HG02642 (cell line): ENCODE measurements around the gene KRTAP5-11.
"Not testable (repeated sequence)": the region's sequence is repeated elsewhere in the genome, so short reads cannot be mapped to it uniquely, and the experiment has no call there.

ENCODE experiments used
- ATAC-seq: cut with Tn5 transposase; IDR thresholded peaks from one replicate; pipeline ENCODE4 v1.9.1; 2021; ENCODE audit warnings: mild to moderate bottlenecking; ENCODE audit not compliant: unreplicated experiment, poor library complexity

KRTAP5-11 gene

DNA sequence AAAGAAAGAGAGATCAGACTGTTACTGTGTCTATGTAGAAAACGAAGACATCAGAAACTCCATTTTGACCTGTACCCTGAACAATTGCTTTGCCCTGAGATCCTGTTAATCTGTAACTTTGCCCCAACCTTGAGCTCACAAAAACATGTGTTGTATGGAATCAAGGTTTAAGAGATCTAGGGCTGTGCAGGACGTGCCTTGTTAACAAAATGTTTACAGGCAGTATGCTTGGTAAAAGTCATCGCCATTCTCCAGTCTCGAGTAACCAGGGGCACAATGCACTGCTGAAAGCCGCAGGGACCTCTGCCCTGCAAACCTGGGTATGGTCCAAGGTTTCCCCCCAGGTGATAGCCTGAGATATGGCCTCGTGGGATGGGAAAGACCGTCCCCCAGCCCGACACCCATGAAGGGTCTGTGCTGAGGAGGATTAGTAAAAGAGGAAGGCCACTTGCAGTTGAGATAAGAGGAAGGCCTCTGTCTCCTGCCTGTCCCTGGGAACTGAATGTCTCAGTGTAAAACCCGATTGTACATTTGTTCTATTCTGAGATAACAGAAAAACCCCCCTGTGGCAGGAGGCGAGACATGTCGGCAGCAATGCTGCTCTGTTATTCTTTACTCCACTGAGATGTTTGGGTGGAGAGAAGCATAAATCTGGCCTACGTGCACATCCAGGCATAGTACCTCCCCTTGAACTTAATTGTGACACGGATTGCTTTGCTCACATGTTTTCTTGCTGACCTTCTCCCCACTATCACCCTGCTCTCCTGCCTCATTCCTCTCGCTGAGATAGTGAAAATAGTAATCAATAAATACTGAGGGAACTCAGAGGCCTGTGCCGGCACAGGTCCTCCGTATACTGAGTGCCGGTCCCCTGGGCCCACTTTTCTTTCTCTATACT is 47.7 kb downstream of the KRTAP5-11 start:
- not testable (repeated sequence) for ATAC-seq

GRCh38 chr11:71532036-71532610 is 50.6 kb downstream of the KRTAP5-11 start:
- no peak for ATAC-seq
